AG10803 (cell line): ENCODE measurements around the gene SAMD13.

ENCODE experiments used
- DNase-seq: peaks from one replicate; pipeline ENCODE4 v3.0.0; 2010; ENCODE audit warnings: low read depth
- H3K4me3 ChIP-seq: 2 replicates; pipeline ENCODE4 v1.5.1; 2011; ENCODE audit warnings: mild to moderate bottlenecking, low read length, control low read depth
- TF ChIP-seq, protein P1 (sequence below): conservative IDR thresholded peaks from 2 replicates; pipeline ENCODE4 v1.5.1; 2011; ENCODE audit warnings: mild to moderate bottlenecking, low read length, control low read depth, inconsistent platforms

SAMD13 gene

DNA sequence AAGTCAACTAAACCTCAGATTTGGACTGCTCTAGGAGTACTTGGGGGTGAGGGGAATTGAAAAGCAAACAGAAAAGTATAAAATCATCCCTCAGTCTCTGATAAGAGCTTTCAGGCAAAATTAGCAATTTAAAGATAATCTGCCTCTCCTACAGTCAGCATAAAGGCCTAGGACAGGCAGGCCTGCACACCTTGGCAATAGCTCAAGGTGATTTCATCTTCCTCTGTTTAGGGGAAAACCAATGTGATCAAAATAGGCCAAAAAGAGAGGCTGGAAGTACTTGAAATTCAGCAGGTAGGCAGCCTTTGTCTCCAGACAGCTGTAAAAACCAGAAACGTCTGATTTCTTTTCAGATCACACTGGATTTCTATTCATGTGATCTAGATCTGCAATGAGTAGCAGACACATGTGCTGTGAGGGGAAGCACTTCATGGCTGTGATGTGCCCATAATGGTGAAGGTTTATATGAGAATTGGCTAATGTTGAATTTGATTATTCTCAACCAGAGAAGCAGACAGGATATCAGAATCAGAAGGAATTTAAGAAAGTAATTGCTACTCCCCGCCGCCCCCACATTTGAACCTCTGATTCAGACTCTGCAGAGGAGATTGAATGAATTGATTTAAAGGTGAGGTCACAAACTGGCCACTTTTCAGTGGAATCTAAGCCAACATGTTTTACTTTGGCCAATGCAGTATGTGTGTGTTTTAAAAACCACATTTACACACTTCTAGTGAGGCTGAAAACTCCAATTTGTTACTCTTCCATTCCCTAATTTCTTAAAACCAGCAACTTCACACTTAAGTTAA, 51.0 kb downstream of the SAMD13 start:
- TF ChIP-seq, protein P1, sequence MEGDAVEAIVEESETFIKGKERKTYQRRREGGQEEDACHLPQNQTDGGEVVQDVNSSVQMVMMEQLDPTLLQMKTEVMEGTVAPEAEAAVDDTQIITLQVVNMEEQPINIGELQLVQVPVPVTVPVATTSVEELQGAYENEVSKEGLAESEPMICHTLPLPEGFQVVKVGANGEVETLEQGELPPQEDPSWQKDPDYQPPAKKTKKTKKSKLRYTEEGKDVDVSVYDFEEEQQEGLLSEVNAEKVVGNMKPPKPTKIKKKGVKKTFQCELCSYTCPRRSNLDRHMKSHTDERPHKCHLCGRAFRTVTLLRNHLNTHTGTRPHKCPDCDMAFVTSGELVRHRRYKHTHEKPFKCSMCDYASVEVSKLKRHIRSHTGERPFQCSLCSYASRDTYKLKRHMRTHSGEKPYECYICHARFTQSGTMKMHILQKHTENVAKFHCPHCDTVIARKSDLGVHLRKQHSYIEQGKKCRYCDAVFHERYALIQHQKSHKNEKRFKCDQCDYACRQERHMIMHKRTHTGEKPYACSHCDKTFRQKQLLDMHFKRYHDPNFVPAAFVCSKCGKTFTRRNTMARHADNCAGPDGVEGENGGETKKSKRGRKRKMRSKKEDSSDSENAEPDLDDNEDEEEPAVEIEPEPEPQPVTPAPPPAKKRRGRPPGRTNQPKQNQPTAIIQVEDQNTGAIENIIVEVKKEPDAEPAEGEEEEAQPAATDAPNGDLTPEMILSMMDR: no peak
- no peak overlapping the region for H3K4me3 ChIP-seq
- DNase-seq: no peak

DNA sequence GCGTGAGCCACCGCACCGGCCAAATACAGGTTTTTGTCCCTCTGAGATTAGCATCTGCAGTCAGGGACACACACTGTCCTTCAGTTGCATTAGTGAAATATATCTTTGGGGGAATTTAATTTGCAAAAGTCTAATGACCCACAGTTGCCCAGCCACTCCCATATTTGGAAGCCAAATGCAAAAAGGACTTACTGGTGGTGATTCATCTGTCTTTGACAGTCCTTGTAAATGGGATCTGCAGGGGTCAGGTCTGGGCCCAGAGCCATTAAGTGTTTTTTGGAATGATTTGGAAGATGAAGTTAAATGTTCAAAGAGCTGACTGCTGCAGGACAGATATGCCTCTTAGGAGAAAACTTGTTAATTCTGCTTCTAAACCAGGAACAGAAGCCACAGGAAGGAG, 52.2 kb downstream of the SAMD13 start:
- no peak for DNase-seq
- H3K4me3 ChIP-seq: no peak overlapping the region
- TF ChIP-seq, protein P1: no peak

DNA sequence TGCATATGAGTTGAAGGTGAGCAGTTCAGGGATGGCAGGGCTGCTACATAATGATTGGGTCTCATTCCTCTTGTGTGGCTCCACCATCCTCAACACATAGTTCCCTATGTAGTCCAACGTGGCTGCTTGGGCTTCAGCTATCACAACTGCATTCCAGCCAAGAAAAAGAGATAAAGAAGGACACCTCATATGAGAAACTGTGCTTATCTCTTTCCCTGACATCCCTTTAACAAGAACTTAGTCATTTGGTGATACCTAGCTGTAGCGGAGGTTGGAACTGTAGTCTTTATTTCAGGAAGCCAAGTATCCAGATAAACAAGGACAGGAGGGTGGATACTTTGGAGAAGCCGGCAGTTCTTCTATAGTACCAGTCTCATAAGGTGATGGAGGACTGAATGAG, 54.0 kb downstream of the SAMD13 start:
- no peak for DNase-seq
- H3K4me3 ChIP-seq: no peak overlapping the region
- TF ChIP-seq, protein P1: no peak

DNA sequence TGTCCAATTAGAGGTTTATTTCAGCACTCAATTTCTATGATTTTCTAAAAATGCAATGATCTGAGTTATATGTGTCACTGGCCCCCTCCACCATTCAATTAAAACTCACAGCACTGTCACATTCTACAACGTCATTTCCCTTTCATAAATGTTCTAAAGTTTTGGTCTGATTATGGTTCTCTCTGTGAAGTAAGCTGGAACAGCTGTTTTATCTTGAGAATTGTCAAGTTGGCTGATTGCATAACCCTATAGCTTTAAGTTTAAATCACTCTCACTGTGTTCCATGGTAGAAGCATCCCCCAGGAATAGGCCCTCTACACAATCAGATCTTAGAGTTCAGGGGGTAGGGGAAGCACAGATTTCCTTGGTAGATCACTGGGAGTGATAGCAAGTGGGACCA, 55.4 kb downstream of the SAMD13 start:
- no peak for DNase-seq
- TF ChIP-seq, protein P1: no peak
- no peak overlapping the region for H3K4me3 ChIP-seq

DNA sequence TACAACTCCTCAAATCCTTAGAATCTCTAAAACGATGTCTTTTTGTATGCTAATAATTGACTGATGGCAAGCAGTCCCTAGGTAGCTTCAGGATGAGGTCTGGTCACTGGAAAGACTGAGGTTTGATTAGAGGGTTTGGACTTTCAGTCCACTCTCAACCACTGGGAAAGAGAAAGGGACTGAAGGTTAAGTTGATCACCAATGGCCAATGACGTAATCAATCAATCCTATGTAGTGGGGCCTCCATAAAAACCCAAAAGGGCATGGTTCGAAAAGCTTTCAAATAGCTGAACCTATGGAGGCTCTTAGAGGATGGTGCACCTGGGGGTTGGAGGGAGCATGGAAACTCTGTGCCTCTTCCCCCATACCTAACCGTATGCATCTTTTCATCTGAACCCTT, 57.2 kb downstream of the SAMD13 start:
- H3K4me3 ChIP-seq: no peak overlapping the region
- no peak for DNase-seq
- TF ChIP-seq, protein P1: no peak

DNA sequence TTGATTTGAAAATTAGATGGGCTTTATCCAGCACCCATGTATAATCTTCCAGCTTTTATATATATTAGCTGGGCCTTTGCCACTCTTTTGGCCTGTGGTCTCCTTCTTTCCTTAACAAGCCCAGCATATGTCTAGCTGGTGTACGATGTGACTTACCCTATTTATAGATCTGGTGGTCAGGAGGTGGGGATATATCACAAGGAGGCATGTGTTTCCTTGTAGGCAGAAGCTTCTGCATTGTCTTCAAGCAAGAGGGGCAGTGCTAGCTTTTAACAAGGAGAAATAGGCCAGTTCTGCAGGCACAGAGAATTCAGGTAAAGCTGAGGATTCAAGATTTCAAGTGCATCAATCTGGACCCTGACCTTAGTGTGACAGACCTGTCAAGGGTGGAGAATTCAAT, 58.8 kb downstream of the SAMD13 start:
- TF ChIP-seq, protein P1: no peak
- no peak overlapping the region for H3K4me3 ChIP-seq
- no peak for DNase-seq

DNA sequence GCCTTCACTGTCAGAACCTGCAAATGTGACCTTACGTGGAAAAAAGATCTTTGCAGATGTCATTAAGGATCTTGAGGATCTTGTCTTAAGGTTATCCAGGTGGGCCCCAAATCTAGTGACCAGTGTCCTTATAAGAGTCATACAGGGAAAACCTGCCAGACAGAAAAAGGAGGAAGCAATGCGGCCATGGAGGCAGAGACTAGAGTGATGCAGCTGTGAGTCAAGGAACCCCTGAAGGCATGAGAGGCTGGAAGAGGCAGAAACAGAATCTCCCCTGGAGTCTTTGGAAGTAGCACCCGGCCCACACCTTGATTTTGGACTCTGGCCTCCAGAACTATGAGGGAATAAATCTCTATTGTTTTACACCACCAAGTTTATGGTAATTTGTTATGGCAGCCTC, 60.3 kb downstream of the SAMD13 start:
- H3K4me3 ChIP-seq: no peak overlapping the region
- TF ChIP-seq, protein P1: no peak
- no peak for DNase-seq
